Measurements from ENCODE around the gene GRIN2A. TPM values are rescaled to one million over a fixed set of nuclear protein-coding genes. Genes with fewer than 3 reads are reported as not detected.

Gene GRIN2A
- total RNA-seq, 4 donors from 2014 or later: 0.35 to 7.4 (median 1.5) TPM

DNA sequence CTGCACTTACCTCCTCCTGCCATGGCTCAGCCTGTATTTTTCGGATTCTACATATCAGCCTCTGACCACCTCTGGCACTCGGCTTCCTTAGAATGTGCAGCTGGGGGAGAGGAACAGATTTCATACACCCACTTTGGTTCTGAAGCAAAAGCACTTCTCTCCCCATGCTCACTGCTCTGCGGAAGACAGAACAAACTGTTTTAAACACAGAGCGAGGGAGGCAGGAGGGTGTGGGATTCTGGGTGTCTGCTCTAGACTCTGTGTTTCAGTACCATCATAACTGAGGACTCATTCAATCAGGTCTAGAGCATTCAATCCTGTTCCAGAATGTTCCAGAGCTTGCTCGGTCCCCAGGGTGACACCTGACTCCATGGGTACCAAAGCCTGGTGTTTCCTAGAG, 239.1 kb downstream of the GRIN2A start:
- no peak for DNase-seq
- H3K27ac ChIP-seq: no peak overlapping the region
- no peaks in the 10 kb centered on the region for H3K36me3 ChIP-seq
- no peaks in the 10 kb centered on the region for H3K4me1 ChIP-seq
- TF ChIP-seq POLR2A (IDR thresholded peaks at IDR 0.05): no peak
- TF ChIP-seq, protein P1, sequence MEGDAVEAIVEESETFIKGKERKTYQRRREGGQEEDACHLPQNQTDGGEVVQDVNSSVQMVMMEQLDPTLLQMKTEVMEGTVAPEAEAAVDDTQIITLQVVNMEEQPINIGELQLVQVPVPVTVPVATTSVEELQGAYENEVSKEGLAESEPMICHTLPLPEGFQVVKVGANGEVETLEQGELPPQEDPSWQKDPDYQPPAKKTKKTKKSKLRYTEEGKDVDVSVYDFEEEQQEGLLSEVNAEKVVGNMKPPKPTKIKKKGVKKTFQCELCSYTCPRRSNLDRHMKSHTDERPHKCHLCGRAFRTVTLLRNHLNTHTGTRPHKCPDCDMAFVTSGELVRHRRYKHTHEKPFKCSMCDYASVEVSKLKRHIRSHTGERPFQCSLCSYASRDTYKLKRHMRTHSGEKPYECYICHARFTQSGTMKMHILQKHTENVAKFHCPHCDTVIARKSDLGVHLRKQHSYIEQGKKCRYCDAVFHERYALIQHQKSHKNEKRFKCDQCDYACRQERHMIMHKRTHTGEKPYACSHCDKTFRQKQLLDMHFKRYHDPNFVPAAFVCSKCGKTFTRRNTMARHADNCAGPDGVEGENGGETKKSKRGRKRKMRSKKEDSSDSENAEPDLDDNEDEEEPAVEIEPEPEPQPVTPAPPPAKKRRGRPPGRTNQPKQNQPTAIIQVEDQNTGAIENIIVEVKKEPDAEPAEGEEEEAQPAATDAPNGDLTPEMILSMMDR (IDR thresholded peaks at IDR 0.05): no peak
- no peaks in the 10 kb centered on the region for H3K9me3 ChIP-seq
- H3K27me3 ChIP-seq: no peaks in the 10 kb centered on the region
- H3K4me3 ChIP-seq: no peak overlapping the region

DNA sequence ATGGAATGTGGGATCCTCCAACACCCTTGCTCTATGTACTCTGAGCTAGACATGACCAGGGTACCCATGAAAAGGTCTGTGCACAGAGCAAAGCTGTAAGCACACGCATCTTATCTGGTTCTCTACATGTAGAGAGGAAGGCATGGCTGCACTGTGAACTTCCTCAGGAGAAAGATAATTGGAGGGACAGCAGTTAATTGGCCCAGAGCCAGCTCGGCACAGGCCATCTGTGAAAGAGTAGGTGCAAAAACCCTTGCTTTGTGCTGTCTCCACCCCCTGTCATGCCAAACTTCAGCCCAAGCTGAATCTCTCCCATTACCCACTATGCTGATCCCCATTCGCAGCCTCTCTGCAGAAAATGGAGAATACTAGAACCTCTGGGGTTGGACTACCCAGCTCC, 241.0 kb downstream of the GRIN2A start:
- Histone ChIP-seq H3K27ac (no peak overlapping the region), H3K4me3 (no peak overlapping the region), H3K36me3 (no peaks in the 10 kb centered on the region), H3K27me3 (no peaks in the 10 kb centered on the region), H3K9me3 (no peaks in the 10 kb centered on the region), H3K4me1 (no peaks in the 10 kb centered on the region)
- no peak for DNase-seq
- TF ChIP-seq, protein P1 (IDR thresholded peaks at IDR 0.05): no peak
- no peak for TF ChIP-seq POLR2A (IDR thresholded peaks at IDR 0.05)

GRCh38 chr16:9934723-9935508, 247.3 kb downstream of the GRIN2A start:
- no peaks in the 10 kb centered on the region for H3K9me3 ChIP-seq
- no peaks in the 10 kb centered on the region for H3K4me1 ChIP-seq
- TF ChIP-seq, protein P1 (IDR thresholded peaks at IDR 0.05): no peak
- TF ChIP-seq POLR2A (IDR thresholded peaks at IDR 0.05): no peak
- no peaks in the 10 kb centered on the region for H3K27me3 ChIP-seq
- no peak for DNase-seq
- H3K27ac ChIP-seq: no peak overlapping the region
- H3K36me3 ChIP-seq: no peaks in the 10 kb centered on the region
- no peak overlapping the region for H3K4me3 ChIP-seq

DNA sequence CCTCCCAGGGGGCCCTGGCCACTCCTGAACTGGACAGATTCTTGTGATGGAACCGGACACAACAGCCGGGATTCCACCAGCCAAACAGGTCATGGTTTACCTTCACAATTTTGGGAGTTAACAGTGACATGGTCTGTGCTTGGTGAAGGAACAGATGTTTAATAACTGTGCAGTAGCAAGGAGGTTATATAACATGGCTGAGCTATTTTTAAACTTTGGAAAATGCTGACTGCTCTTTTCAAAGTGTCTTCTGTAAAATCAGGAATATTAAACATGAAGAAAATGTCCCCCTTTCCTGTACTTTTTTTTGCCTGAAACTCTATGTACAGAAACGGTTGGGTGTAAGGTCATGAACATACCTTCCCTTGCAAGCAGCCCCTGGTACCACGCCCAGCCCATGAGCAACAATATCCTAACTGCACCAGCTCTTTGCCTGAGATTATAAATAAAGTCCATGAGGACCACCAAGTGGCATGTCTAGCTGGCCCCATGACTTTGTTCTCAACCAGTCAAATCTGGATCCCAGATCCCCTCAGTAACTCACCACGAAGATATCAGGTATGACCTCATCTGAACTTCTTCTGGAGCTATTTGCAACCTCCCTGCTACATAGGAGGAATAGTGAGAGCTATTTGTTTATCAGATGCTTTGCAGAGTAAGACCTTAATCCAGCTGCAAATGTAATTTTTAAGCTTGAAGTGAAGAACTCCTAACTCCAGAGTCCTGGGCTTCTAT, 249.1 kb downstream of the GRIN2A start:
- DNase-seq: no peak
- no peaks in the 10 kb centered on the region for H3K27me3 ChIP-seq
- TF ChIP-seq, protein P1 (IDR thresholded peaks at IDR 0.05): no peak
- TF ChIP-seq POLR2A (IDR thresholded peaks at IDR 0.05): no peak

GRCh38 chr16:9932000-9932399, 250.2 kb downstream of the GRIN2A start:
- Histone ChIP-seq H3K27ac (no peak overlapping the region), H3K36me3 (no peaks in the 10 kb centered on the region), H3K9me3 (no peaks in the 10 kb centered on the region), H3K4me3 (no peak overlapping the region), H3K27me3 (no peaks in the 10 kb centered on the region), H3K4me1 (no peaks in the 10 kb centered on the region)
- no peak for DNase-seq
- TF ChIP-seq POLR2A (IDR thresholded peaks at IDR 0.05): no peak
- TF ChIP-seq, protein P1 (IDR thresholded peaks at IDR 0.05): no peak

More for the DNA sequence above, 249.1 kb downstream of the GRIN2A start:
- H3K4me3 ChIP-seq: no peak overlapping the region
- no peaks in the 10 kb centered on the region for H3K36me3 ChIP-seq
- H3K27ac ChIP-seq: no peak overlapping the region
- no peaks in the 10 kb centered on the region for H3K4me1 ChIP-seq
- no peaks in the 10 kb centered on the region for H3K9me3 ChIP-seq

Data from Peyer's patch (tissue), 4 donors.